HT-29 (cell line): ENCODE data around the gene MTG1. TPM values are rescaled to one million over a fixed set of nuclear protein-coding genes. Genes with fewer than 3 reads are reported as not detected.
"Not testable (repeated sequence)": the region's sequence is repeated elsewhere in the genome, so short reads cannot be mapped to it uniquely, and the experiment has no call there.

Experiments used
- DNase-seq: peaks from one replicate; pipeline ENCODE4 v3.0.0-alpha.2; 2015; ENCODE audit warnings: low spot score
- small RNA-seq: library from RNA; depleted of rRNA; stranded (forward); fragments of <200 nt; gene quantifications from one replicate; pipeline ENCODE3, GENCODE V24; 2014
- total RNA-seq: library from RNA; depleted of rRNA; stranded (reverse); fragments of >200 nt; shearing (Covaris generic); gene quantifications from 2 replicates; pipeline ENCODE4 v1.2.3, GENCODE V29; 2014; rRNA removed

Gene MTG1
- total RNA-seq, 1 experiment from 2014 or later, result 56.9 TPM

DNA sequence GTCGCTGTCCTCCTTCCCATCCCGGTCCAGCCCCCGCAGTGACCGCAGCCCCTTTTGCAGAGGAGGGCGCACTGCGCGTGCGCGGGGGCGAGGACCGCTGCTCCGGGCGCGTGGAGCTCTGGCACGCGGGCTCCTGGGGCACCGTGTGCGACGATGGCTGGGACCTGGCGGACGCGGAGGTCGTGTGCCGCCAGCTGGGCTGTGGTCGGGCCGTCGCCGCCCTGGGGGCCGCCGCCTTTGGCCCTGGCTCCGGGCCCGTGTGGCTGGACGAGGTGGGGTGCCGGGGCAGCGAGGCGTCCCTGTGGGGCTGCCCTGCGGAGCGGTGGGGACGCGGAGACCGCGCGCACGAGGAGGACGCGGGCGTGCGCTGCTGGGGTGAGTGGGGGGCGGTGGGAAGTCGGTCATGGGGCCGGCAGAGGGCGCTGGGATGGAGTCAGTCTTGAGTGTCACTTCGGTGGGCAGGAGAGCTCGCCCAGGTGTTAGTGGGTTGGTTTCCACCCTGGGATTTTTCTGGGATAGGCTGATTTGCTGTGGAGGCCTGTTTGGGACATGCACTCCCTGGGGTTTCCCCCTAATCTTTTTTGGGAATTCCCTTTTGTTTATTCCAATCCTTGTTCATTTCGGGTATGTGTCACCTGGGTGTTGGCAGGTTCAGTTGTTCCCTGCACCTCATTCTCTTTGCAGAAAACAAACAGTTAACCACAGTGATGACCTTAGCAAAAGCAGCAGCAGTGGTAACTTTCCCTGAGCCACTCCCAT lies 71.4 kb downstream of the MTG1 start:
- no peak for DNase-seq

DNA sequence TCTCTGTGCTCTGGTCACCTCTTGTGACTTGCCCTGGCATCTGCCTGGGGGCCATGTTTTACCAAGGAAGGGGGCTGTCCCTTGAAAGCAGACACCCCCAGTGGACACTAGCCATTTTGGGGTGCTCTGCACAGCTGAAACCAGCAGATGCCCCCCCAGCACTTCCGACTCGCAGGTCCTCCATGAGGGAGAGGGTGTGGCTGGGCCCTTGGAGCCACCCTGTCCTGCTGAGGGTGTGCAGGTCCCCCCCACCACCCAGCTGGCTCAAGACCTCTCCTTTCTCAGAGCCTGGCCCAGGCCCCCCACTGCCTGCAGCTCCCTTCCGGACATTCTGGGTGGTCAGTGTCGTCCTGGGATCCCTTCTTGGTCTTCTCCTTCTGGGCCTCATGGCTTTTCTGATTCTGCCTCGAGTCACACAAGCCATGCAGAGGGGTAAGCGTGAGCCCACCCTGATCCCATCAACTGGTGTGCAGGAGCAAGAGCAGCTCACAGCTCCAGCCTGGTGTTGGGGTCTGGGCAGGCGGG lies 72.1 kb downstream of the MTG1 start:
- DNase-seq, result no peak

DNA sequence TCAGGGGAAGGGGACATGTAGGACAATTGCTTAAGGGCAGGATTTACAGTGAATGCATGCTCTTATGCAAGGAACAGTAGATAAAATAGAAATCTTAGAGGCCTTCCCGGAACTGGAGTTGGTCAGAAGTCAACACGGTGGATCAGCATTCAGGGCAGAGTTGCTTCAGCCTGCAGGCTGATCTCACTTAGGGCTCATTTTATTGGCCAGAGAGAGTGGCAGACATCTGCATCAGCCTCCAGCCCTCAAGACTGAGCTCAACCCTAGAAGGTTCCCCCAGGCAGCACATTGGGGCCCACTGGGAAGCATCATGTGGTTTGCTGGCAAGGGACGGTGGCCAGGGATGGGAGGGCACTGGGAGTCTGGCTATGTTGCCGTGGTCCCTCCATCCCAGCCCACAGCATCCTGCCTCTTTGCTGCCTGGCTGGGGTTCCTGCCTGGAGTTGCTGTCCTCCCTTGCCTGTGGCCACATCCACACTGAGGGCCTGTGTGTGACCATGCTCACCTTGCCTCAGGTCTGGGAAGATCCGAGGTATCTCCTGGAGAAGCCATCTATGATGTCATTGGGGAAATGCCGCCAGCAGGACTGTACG lies 72.8 kb downstream of the MTG1 start:
- DNase-seq, result no peak

DNA sequence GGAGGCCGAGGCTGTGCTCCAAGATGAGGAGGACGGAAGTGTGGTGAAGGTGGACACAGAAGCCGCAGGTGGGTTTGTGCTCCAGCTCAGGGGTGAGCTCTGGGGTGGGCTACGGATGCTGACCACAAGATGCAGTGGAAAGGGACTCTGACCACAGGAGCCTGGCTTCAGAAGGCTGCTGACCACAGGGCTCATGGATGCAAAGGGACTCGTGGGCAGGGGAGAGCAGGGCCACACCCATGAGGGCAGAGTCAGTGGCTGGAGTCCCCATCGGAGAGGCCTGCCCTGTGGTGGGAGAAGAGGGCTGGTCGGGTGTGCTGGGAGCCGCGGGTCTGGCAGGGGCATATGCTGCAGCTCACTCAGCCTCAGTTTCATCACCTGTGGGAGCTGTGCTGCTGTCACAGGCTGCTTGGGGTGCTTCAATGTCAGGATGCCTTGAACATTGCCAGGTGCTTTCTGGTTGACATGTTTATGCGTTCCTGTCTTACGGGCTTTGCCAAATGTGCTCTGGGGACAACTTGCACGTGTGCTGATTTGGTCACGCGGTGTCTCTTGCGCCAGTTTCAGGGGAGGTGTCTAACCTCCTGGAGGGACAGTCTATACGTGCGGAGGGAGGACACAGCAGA lies 73.4 kb downstream of the MTG1 start:
- no peak for DNase-seq

DNA sequence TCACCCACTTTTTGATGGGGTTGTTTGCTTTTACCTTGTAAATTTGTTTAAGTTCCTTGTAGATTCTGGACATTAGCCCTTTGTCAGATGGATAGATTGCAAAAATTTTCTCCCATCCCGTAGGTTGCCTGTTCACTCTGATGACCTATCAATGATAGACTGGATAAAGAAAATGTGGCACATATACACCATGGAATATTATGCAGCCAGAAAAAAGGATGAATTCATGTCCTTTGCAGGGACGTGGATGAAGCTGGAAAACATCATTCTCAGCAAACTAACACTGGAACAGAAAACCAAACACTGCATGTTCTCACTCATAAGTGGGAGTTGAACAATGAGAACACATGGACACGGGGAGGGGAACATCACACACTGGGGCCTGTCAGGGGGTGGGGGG lies 75.2 kb downstream of the MTG1 start:
- not testable (repeated sequence) for DNase-seq

DNA sequence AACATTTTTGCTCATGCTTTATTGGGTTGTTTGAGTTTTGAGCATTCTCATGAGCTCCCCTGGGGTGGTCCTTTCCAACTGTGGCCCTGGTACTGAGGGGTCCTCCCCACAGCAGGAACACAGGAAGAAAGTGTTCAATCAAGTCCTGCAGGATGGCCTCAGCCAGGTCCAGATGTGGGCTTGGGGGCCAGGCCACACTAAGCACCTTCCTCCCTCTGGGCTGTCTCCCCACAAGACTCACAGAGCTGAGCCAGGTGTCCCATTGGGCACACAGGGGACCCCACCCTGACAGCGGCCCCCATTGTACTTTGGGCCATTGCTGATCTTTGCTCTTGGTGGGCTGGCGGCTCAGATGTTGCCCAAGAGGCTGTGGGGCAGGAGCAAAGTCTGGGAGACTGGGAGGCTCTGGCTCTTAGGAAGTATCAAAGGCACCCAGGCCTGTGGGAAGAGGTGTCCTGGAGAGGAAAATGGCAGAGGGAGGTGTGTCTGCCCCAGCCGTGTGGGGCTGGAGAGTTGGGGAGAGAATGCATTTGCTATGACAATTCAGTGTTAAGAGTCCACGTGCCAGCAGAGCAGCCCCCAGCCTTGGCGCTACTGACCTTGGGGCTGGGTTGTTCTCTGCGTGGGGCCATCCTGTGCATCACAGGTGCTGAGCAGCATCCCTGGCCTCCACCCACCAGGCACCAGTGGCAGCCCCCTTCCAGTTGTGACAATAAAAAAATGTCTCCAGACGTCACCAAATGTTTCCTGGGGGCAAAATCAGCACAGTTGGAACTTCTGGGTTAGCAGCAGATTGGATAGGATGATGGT lies 77.5 kb downstream of the MTG1 start:
- DNase-seq, result no peak

Small RNAs within 50 kb of the gene (small RNA-seq; reads per million reads assigned to genes)
- gene AL360181.4 (not detected), gene BANF1P2 (not detected), gene MIR3944 (not detected)

Other genes with a start within 250 kb of the MTG1 start
- gene KNDC1, start 233.9 kb upstream of the MTG1 start, total RNA-seq, result 0.08 TPM in 1 of 2 replicates, not detected in the other
- not detected in 2 replicates for gene UTF1, start 163.9 kb upstream of the MTG1 start, total RNA-seq
- gene VENTX, start 156.3 kb upstream of the MTG1 start, total RNA-seq, result not detected in 2 replicates
- 73.5 and 78.5 TPM in 2 replicates for gene ADAM8, start 117.3 kb upstream of the MTG1 start, total RNA-seq
- gene TUBGCP2, start 85.3 kb upstream of the MTG1 start, total RNA-seq, result 87.7 and 88.4 TPM in 2 replicates
- 80.3 and 102 TPM in 2 replicates for gene ZNF511, start 85.2 kb upstream of the MTG1 start, total RNA-seq
- gene CALY, start 57.3 kb upstream of the MTG1 start, total RNA-seq, result not detected in 2 replicates
- gene PRAP1, start 46.8 kb upstream of the MTG1 start, total RNA-seq, result 25.0 and 36.5 TPM in 2 replicates
- gene FUOM, start 36.1 kb upstream of the MTG1 start, total RNA-seq, result 59.7 and 60.8 TPM in 2 replicates
- gene ECHS1, start 20.8 kb upstream of the MTG1 start, total RNA-seq, result 160 and 179 TPM in 2 replicates
- 4.7 and 5.6 TPM in 2 replicates for gene PAOX, start 14.9 kb upstream of the MTG1 start, total RNA-seq
- gene SPRN, start 30.5 kb downstream of the MTG1 start, total RNA-seq, result not detected in 2 replicates
- 0.68 and 2.2 TPM in 2 replicates for gene SCART1, start 59.8 kb downstream of the MTG1 start, total RNA-seq
- not detected in 2 replicates for gene CYP2E1, start 133.2 kb downstream of the MTG1 start, total RNA-seq
- gene SYCE1, start 171.4 kb downstream of the MTG1 start, total RNA-seq, result not detected in 2 replicates
- not detected in 2 replicates for gene FRG2B, start 232.6 kb downstream of the MTG1 start, total RNA-seq